Epithelial cell of esophagus (primary cell): ENCODE data around the gene NFE2L1.

Source experiments
- DNase-seq: peaks from one replicate; pipeline ENCODE4 v3.0.0; 2010; ENCODE audit warnings: low read depth
- H3K4me3 ChIP-seq: 2 replicates; pipeline ENCODE4 v1.5.1; 2011; ENCODE audit warnings: mild to moderate bottlenecking, low read length, control low read depth
- CTCF ChIP-seq: IDR thresholded peaks from 2 replicates; pipeline ENCODE4 v1.5.1; 2011; ENCODE audit warnings: low read depth, mild to moderate bottlenecking, low read length, control low read depth, inconsistent platforms; ENCODE audit not compliant: insufficient read depth; ENCODE audit errors: missing control alignments

Gene NFE2L1

GRCh38 chr17:48023400-48024148 lies 24.6 kb upstream of the NFE2L1 start:
- TF ChIP-seq CTCF = peak; percentile 46
- peak; percentile 83 for DNase-seq

GRCh38 chr17:48024149-48025039 lies 23.8 kb upstream of the NFE2L1 start:
- H3K4me3 ChIP-seq = peak overlapping the region; percentile 40
- peak; percentile 59 for DNase-seq
- TF ChIP-seq CTCF = peak; percentile 14

More at GRCh38 chr17:48023400-48024148, 24.6 kb upstream of the NFE2L1 start:
- peak overlapping the region; percentile 40 for H3K4me3 ChIP-seq

- peak; percentile 73 for TF ChIP-seq CTCF
- DNase-seq = peak; percentile 96
Measured at GRCh38 chr17:48025040-48025903, 22.9 kb upstream of the NFE2L1 start.

GRCh38 chr17:48025904-48026501 lies 22.2 kb upstream of the NFE2L1 start:
- peak; percentile 73 for DNase-seq
- TF ChIP-seq CTCF = no peak
- H3K4me3 ChIP-seq = peak overlapping the region; percentile 47

More at GRCh38 chr17:48025040-48025903, 22.9 kb upstream of the NFE2L1 start:
- peak overlapping the region; percentile 47 for H3K4me3 ChIP-seq

- DNase-seq = peak; percentile 92
- peak; percentile 93 for TF ChIP-seq CTCF
- no peak overlapping the region for H3K4me3 ChIP-seq
Measured at GRCh38 chr17:48026502-48027321, 21.4 kb upstream of the NFE2L1 start.
